Measurements from ENCODE around the gene GPR35.
"Not testable (repeated sequence)": the region's sequence is repeated elsewhere in the genome, so short reads cannot be mapped to it uniquely, and the experiment has no call there.

GPR35 gene

GRCh38 chr2:240655931-240656886 is 30.9 kb downstream of the GPR35 start:
- DNase-seq (ENCODE audit: low read depth in 2 of 3, low spot score in 2 of 3), result no peak

- not testable (repeated sequence) for DNase-seq (ENCODE audit: low read depth in 2 of 3, low spot score in 2 of 3)
These were observed 34.6 kb downstream of the GPR35 start for GRCh38 chr2:240659883-240660282.

- no peak for DNase-seq (ENCODE audit: low read depth in 2 of 3, low spot score in 2 of 3)
These were observed 37.4 kb downstream of the GPR35 start for GRCh38 chr2:240662681-240663080.

- DNase-seq (ENCODE audit: low read depth in 2 of 3, low spot score in 2 of 3), result no peak
These were observed 38.4 kb downstream of the GPR35 start for GRCh38 chr2:240663546-240664190.

- no peak for DNase-seq (ENCODE audit: low read depth in 2 of 3, low spot score in 2 of 3)
These were observed 39.3 kb downstream of the GPR35 start for GRCh38 chr2:240664622-240665021.

- DNase-seq (ENCODE audit: low read depth in 2 of 3, low spot score in 2 of 3), result no peak
These were observed 45.1 kb downstream of the GPR35 start for GRCh38 chr2:240670402-240670801.

- no peak for DNase-seq (ENCODE audit: low read depth in 2 of 3, low spot score in 2 of 3)
These were observed 45.7 kb downstream of the GPR35 start for GRCh38 chr2:240670950-240671349.

- no peak for DNase-seq (ENCODE audit: low read depth in 2 of 3, low spot score in 2 of 3)
These were observed 46.9 kb downstream of the GPR35 start for GRCh38 chr2:240672076-240672700.

- no peak for DNase-seq (ENCODE audit: low read depth in 2 of 3, low spot score in 2 of 3)
These were observed 47.5 kb downstream of the GPR35 start for GRCh38 chr2:240672701-240673190.

GRCh38 chr2:240674461-240675184 is 49.3 kb downstream of the GPR35 start:
- DNase-seq (ENCODE audit: low read depth in 2 of 3, low spot score in 2 of 3), result not testable (repeated sequence)

- DNase-seq (ENCODE audit: low read depth in 2 of 3, low spot score in 2 of 3), result not testable (repeated sequence)
These were observed 50.1 kb downstream of the GPR35 start for GRCh38 chr2:240675345-240675744.

- not testable (repeated sequence) for DNase-seq (ENCODE audit: low read depth in 2 of 3, low spot score in 2 of 3)
These were observed 52.8 kb downstream of the GPR35 start for GRCh38 chr2:240678043-240678442.

GRCh38 chr2:240678909-240679308 is 53.6 kb downstream of the GPR35 start:
- not testable (repeated sequence) for DNase-seq (ENCODE audit: low read depth in 2 of 3, low spot score in 2 of 3)

GRCh38 chr2:240680185-240680584 is 54.9 kb downstream of the GPR35 start:
- DNase-seq (ENCODE audit: low read depth in 2 of 3, low spot score in 2 of 3), result not testable (repeated sequence)

Data from activated CD8-positive, alpha-beta memory T cell treated with anti-CD3 and anti-CD28 coated beads for 48 hours (primary cell).